NCI-H510A (cell line): ENCODE data around the gene CCDC63.

ENCODE experiments used
- DNase-seq: peaks from one replicate; lab custom pipeline; 2025; lab: John Stamatoyannopoulos, UW

CCDC63 gene

GRCh38 chr12:110846615-110847566 is at the start of gene CCDC63:
Gene CCDC63 (plus strand): TSS chr12:110846987. CDS start chr12:110852955, 5,968 bp downstream.
- no peak for DNase-seq

- DNase-seq: no peak
Observed at GRCh38 chr12:110798461-110798860, 48.3 kb upstream of the CCDC63 start.

- no peak for DNase-seq
Observed at GRCh38 chr12:110802489-110802888, 44.3 kb upstream of the CCDC63 start.

GRCh38 chr12:110804406-110804805 is 42.4 kb upstream of the CCDC63 start:
- no peak for DNase-seq

GRCh38 chr12:110807640-110808039 is 39.1 kb upstream of the CCDC63 start:
- DNase-seq: no peak

- no peak for DNase-seq
Observed at GRCh38 chr12:110809149-110809548, 37.6 kb upstream of the CCDC63 start.

GRCh38 chr12:110811972-110812371 is 34.8 kb upstream of the CCDC63 start:
- DNase-seq: no peak

- DNase-seq: no peak
Observed at GRCh38 chr12:110813285-110813684, 33.5 kb upstream of the CCDC63 start.

- no peak for DNase-seq
Observed at GRCh38 chr12:110813756-110814155, 33.0 kb upstream of the CCDC63 start.

GRCh38 chr12:110816248-110816647 is 30.5 kb upstream of the CCDC63 start:
- DNase-seq: no peak

- no peak for DNase-seq
Observed at GRCh38 chr12:110816779-110817178, 30.0 kb upstream of the CCDC63 start.

- no peak for DNase-seq
Observed at GRCh38 chr12:110818511-110818910, 28.3 kb upstream of the CCDC63 start.

- no peak for DNase-seq
Observed at GRCh38 chr12:110819150-110819549, 27.6 kb upstream of the CCDC63 start.

GRCh38 chr12:110819646-110820045 is 27.1 kb upstream of the CCDC63 start:
- no peak for DNase-seq

- no peak for DNase-seq
Observed at GRCh38 chr12:110821917-110822316, 24.9 kb upstream of the CCDC63 start.

- DNase-seq: no peak
Observed at GRCh38 chr12:110822821-110823415, 23.9 kb upstream of the CCDC63 start.

- no peak for DNase-seq
Observed at GRCh38 chr12:110824342-110824741, 22.4 kb upstream of the CCDC63 start.

GRCh38 chr12:110825530-110825929 is 21.3 kb upstream of the CCDC63 start:
- DNase-seq: no peak

GRCh38 chr12:110826592-110827200 is 20.1 kb upstream of the CCDC63 start:
- DNase-seq: peak; percentile 44

- no peak for DNase-seq
Observed at GRCh38 chr12:110829308-110829707, 17.5 kb upstream of the CCDC63 start.

- DNase-seq: no peak
Observed at GRCh38 chr12:110836291-110836690, 10.5 kb upstream of the CCDC63 start.

- no peak for DNase-seq
Observed at GRCh38 chr12:110841007-110841406, 5.8 kb upstream of the CCDC63 start.

- no peak for DNase-seq
Observed at GRCh38 chr12:110844131-110844530, 2.7 kb upstream of the CCDC63 start.
